ENCODE measurements around the gene CSNK1G2.

DNA sequence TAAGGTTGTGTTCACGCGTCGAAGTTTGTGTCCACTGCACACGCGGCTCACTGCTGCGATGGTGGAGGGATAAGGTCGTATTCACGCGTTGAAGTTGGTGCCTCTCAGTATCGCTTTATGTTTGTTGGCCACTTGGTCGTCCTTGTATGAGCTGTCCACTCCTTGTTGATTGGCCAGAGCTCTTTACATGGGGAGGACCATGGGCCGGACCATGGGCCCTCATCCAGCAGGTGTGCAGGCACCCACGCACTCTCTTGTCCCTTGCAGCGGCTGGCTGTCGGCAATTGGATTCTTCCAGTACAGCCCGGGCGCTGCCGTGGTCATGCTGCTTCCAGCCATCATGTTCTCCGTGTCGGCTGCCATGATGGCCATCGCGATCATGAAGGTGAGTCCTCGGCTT, 18.2 kb upstream of the CSNK1G2 start:
- TF ChIP-seq, protein P1, sequence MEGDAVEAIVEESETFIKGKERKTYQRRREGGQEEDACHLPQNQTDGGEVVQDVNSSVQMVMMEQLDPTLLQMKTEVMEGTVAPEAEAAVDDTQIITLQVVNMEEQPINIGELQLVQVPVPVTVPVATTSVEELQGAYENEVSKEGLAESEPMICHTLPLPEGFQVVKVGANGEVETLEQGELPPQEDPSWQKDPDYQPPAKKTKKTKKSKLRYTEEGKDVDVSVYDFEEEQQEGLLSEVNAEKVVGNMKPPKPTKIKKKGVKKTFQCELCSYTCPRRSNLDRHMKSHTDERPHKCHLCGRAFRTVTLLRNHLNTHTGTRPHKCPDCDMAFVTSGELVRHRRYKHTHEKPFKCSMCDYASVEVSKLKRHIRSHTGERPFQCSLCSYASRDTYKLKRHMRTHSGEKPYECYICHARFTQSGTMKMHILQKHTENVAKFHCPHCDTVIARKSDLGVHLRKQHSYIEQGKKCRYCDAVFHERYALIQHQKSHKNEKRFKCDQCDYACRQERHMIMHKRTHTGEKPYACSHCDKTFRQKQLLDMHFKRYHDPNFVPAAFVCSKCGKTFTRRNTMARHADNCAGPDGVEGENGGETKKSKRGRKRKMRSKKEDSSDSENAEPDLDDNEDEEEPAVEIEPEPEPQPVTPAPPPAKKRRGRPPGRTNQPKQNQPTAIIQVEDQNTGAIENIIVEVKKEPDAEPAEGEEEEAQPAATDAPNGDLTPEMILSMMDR (IDR thresholded peaks at IDR 0.05) = no peak
- TF ChIP-seq EP300 (IDR thresholded peaks at IDR 0.05; ENCODE audit: low read depth) = no peak
- TF ChIP-seq POLR2AphosphoS5 (IDR thresholded peaks at IDR 0.05) = no peak
- TF ChIP-seq POLR2A (IDR thresholded peaks at IDR 0.05) = no peak
